Hindlimb muscle (tissue), 1 donor: ENCODE results near the gene PRKN. TPM values are rescaled to one million over a fixed set of nuclear protein-coding genes. Genes with fewer than 3 reads are reported as not detected.

ENCODE experiments used
- DNase-seq: peaks from one replicate; pipeline ENCODE4 v3.0.0-alpha.2; 2013
- polyA plus RNA-seq: library from polyadenylated mRNA; unstranded; fragments of 120-200 nt; gene quantifications from one replicate; pipeline ENCODE4 v1.2.1, GENCODE V29; 2013; ENCODE audit not compliant: insufficient read length

The PRKN gene
- polyA plus RNA-seq = 4.5 TPM

DNA sequence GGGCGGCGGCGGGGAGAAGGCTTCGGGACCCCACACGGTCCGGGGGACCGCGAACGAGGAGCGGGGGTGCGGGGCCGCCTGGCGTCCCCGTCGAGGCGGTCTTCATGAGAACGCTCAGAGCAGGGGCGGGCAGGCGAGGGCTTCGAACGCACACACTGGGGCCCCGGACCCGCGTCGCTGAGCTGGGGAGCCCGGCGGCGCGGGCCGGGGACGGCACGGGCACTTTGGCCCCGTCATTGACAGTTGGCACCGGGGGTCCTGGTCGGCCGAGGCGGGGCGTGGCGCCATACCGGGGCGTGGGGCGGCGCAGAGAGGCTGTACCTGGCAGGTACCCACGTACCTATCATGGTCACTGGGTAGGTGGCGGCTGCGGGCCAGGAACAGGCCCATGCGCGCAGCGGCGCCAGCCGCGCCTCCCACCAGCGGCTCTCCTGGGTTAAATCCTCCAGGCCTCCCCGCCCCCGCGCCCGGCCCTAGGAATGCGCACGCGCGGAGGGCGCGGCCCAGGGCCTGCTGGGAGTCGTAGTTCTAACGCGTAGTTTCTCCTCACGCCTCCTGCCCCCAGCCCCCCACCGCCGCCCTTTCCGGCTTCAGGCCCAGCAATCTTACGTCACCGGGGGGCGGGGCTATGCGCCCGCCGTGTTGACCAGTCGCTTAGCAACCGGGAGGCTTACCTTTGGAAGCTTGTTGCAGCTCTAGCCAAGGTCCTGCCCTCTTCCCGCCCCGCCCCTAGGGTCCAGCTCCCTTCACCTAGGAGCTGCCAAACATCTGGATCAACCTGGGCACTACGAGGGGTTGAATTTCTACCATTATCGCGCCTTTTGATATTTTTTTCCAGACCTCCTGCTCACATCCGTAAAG lies at the start of gene PRKN, which contains the start of gene PACRG:
Gene PRKN (minus strand): TSS at position 445 of the 861 bp plus-strand sequence.
Gene PACRG (plus strand): TSS at position 653 of the 861 bp plus-strand sequence.
- peak; percentile 98 for DNase-seq

DNA sequence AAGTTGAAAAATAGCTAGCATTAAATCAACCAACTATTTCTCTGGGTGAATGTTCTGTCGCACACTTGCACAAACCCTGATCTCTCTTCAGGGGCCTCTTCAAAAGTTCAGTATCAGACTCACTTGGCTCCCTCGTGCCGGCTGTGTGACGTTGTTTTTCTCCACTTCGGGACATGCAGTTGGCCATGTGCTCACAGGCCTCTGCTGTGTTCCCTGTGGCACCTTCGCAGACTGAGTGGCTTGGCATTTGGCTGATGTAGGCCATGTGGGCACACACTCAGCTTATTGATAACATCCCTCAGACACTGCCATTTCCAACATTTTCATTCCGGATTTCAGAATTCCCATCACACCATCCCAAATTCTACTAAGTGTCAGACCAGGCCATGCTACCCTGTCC lies 49.5 kb upstream of the PRKN start:
- no peak for DNase-seq

DNA sequence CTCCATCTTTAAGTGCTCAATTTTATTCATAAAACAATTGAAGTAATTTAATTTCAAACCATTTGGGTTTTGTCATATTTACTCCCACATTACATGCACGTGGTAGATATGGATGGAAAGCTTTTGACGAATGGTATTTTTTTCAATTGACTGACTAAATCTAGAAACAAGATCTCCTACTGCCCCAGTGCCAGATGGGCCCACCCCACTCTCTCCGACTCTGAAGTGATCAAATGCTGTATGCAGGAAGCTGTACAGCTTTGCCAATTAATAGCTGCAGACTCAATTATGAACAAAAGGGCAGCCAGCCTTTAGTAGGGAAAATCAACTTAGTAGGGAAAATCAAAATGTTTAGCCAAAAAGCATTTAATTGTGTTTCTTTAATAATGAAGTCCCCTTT lies 46.4 kb upstream of the PRKN start:
- DNase-seq = no peak

DNA sequence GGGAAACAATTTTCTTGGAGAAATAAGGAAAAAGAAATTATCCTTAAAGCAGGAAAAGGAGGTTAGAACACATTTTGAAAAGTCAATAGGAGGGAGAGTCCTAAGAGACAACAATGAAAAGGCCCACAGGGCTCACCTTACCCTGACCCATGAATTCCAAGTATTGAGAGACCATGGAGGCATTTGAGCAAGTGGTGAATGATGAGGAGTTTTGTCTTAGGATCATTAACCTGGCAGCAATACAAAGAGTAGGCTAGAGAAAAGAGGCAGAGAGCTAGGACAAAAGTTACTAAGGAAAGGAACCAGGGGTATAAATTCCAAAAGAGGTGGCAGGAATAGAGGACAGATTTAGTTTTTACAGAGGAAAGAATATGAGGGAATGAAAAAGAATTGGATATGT lies 44.9 kb upstream of the PRKN start:
- DNase-seq = no peak

DNA sequence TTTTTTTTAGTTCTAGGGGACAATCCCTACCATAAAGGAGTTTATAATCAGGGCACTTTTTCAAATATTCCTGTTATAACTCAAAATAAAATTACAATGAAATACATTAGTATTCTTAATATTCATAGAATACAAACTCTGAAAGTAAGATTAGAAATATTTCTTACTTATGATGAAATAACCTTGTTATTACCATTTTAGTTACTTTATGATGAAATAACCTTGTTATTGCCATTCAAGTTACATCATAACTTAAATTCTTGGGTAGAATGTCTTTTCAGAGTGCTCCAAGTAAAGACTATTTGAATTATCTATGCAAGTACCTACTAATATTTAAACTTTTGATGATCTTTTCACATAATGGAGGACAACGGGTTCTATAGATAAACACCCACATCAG lies 43.4 kb upstream of the PRKN start:
- DNase-seq = no peak

DNA sequence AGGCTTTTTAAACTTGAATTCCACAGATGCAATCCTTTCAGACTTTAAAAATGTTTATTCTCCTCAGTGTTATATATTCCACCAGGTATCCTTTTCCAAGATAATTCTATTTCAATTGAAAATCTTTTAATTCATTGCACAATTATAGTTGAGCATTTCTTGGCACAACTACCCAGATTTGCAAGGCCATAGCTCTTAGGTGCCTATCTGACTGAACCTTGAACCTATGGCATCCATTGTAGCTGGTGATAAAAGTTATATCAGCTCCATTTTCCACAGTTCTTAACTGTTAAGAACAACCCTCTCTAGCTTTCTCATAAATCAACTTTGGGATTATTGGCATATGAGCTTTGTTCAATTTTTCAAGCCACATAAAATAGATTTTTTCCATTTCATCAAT lies 42.6 kb upstream of the PRKN start:
- no peak for DNase-seq

DNA sequence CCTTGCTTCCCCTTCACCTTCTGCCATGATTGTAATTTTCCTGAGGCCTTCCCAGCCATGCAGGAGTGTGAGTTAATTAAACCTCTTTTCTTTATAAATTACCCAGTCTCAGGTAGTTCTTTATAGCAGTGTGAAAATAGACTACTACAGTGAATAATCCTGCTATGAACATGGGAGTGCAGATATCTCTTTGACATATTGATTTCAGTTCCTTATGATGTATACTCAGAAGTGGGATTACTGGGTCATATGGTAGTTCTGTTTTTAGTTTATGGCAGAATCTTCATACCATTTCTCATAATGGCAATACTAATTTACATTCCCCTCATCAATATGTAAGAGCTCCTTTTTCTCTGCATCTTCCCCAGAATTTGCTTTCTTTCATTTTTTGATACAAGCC lies 26.2 kb upstream of the PRKN start:
- no peak for DNase-seq

DNA sequence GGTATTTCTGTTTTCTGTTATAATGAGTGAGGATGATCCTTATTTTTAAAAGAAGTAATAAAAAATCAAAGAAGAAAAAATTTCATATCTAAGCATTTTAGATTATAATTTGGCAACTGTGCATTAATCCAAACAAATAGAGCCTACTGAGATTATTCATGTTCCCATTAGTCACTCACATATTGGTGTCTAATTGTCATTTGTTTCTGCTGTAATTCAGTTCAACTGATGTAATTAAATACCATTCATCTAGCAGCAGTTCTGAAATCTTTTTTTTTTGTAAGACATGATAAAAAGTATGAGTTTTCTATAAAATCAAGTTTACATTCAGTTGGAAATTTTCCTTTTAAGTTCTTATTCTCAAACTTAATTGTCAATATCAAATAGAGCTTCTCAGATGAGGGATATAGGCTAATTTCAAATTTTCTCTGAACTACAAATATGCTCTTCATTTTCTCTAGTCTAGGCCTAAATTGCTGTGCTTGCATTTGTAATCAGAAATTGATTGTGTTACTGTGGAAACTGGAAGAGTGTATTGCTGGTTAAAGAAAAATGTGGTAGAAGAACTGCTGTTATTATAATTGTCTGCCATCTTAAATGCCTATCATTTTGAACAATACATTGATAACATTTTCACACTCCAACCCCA lies 23.8 kb upstream of the PRKN start:
- DNase-seq = no peak

DNA sequence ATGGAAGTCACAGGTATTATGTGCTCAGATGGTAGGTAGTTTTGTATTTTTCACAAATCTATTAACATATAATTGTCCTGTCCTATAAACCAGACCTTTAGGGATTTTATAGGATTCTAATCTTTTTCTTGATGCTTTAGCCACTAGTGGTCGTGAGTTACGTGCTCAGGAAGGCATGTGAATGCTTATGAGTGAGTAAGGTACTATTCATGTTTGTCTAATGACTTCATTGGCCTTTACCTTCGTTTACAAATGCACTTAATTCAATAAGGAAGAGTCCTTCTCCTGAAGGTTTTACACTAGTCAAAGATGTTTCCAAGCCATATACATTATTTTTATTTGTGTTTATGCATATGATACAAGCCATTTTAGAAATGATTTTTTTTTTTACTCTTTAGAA lies 23.2 kb upstream of the PRKN start:
- no peak for DNase-seq

DNA sequence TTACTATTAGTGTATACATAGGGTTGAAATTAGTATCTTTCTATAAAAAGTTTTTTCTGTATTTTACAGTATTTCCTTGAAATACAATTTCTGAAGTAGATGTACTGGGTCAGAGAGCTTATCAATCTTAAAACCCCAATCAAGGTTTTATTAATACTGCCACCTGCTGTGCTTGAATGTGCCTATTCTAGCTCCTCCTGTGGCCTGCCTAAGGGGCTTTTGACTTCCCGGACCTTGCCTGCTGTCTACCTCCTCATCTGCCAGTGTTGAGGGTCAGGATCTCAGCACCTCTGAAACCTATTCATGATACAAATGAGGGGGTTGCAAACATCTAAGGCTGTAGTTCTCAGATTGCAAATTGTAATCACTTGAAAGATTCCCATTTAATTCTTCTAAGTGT lies 9.4 kb upstream of the PRKN start:
- no peak for DNase-seq

DNA sequence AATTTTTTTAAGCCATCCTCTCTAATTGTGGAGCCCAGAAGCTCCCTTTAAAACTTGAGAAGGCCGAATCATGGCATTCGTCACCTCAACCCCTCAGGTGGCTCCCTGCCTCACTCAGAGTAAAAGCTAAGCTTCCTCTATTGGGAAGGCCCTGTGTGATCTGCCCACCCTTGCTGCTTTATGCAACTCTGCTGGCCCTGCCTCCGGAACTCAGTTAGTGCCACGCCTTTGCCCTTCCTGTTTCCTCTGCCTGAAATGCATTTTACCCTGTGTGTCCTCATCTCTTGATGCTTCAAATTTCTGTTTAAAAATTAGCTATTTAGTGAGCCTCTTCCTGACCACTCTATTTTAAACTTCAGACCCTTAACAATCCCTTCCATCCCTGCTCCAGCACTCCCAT lies 5.9 kb upstream of the PRKN start:
- DNase-seq = no peak

DNA sequence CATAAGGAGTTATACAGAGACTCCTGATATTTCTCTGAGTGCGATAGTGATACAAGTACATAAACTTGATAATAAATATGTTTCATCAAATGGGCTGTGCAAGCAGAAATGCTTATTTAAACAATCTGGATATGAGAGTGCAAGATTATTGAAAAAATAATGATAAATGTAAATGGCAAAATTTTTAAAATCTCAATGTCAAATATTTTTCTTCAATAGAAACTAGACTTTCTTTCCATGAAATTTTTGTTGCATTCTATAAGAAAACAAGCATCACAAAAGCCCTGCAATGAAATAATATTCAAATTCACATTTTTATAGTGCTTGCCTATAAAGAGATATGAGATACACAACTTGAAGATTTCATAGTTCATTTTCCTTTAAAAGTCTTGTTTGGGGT lies 2.9 kb upstream of the PRKN start:
- DNase-seq = no peak

DNA sequence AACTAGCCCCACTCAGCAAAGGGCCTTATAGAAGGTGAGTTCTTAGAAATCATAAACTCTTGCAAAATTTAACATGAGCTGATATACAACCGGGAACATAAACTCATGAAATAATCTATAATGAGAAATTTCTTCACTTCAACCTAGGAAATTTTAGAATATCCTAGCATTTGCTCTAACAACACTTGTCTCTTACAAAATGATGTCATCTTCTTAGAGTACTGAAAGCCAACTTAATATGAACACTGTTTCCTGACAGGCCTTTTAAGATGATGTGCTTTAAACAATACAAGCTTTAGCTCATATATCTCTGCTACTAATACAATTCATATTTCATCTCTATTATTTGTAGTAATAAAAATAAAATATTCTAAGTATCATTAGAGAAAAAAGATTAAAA lies 1.1 kb upstream of the PRKN start:
- DNase-seq = no peak

DNA sequence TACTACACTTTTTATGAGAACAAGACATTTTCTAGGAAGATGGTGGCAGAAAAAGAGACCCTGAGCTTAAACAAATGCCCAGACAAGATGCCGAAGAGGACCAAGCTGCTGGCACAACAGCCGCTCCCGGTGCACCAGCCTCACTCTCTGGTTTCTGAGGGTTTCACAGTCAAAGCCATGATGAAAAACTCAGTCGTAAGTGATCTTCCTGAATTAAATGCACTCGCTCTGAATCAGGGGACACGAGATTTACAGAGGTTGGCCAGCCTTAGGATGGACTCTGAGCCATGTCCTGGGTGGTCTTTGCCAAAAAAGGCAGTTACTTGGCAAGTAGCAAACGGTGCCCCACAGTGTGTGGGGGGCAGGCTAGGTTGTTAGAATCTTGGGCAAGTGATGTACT lies 631 bp upstream of the PRKN start:
- DNase-seq = peak; percentile 26

DNA sequence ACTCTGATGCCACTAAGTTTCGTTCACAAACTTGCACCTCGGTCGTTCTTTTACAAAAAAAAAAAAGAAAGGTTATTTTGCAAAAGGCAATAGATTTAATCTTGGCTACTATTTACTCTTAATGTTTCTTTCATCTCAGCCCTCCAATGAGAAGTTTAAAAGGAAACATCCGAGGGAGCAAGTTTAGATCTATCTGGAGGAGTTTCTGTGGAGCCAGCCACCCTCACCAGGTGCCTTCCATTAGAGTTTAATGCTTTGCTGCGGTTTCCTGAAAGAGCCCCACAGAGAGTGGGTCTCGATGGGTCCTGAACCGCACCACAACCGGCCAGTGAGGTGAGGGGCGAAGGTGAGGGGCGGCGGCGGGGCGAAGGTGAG lies 632 bp downstream of the PRKN start:
- peak; percentile 19 for DNase-seq

DNA sequence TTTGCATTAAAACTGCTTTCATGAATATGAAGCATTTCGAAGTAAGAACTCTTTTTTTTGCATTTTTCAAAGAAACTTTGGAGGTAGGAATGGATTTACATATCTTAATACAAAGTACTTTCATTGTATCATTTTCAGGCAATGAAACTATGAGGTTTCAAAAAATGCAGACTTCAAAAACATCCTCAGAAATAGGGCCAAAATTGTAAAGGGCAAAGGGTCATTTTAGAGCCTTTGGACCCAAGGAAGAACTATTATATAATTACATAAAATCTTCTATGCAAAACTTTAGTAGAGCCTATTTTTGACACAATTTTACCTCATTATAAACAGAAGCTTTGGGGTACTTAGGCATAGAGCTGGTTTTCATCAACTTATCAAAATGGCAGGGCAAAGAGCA lies 4.9 kb downstream of the PRKN start:
- DNase-seq = no peak

DNA sequence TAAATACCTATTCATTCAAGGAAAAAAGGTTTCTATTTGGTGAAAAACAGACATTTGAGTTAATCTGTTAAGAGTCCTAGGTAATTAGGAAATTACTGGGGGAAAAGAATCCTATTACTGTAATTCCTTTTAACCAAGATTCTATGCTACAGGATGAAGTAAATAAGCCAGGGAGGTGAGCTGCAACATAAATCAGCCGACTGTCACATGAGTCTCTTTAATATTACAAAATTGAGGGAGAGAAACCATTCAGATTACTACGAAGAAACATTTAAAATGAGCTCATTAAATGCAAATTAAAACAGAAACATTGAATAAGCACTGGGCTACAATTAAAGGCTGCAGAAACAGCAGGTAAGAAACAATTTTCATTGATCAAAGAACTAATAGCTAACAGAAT lies 5.3 kb downstream of the PRKN start:
- DNase-seq = no peak

DNA sequence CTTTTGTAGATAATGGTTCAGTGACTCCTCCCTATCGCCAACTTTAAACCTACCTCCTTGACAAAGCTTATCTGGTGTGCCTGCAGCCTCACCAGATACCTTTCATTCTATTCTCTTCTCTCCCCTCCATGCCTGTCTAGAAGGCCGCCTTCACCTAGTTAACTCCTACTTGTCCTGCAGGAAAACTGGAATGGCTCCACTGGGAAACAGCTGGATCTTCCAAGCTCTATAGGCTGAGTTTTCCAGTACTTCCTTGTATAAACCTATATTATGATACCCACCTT lies 6.2 kb downstream of the PRKN start:
- DNase-seq = no peak

DNA sequence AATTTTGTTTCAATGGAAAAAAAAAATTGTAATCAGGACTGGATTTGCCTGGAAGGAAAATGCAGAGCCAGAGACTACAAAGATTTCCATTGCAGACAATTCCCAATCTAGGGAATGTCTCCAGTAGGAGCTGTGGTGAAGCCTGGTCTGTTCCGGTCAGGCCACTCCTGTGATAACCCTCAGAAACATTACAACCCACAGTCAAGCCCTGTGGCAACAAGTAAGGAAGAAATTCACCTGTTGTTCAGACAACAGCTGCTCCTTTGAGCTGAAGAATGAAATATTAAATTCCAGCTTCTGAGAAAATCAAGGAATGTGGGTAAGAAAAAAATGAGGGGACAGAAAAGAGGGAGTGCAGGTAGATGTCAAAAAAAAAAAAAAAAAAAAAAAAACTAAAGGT lies 8.0 kb downstream of the PRKN start:
- DNase-seq = no peak

DNA sequence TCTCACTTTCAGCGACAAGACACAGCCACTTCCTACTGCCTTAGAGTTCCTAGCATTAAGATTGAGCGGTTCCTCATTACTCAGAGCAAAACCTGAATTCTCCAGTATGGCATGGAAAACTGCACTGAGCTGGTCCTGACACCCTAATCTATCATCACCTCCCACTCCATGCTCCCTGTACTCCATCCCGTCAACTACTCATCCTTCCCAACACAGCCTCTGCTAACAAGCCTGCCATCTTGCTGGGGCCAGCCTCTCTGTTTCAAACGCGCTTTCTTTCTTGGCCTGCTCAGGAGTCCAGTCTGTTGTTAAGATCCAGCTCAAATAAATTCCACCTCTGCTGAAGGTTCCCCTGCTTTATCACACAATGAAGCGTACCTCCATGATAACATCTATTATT lies 12.0 kb downstream of the PRKN start:
- DNase-seq = no peak

DNA sequence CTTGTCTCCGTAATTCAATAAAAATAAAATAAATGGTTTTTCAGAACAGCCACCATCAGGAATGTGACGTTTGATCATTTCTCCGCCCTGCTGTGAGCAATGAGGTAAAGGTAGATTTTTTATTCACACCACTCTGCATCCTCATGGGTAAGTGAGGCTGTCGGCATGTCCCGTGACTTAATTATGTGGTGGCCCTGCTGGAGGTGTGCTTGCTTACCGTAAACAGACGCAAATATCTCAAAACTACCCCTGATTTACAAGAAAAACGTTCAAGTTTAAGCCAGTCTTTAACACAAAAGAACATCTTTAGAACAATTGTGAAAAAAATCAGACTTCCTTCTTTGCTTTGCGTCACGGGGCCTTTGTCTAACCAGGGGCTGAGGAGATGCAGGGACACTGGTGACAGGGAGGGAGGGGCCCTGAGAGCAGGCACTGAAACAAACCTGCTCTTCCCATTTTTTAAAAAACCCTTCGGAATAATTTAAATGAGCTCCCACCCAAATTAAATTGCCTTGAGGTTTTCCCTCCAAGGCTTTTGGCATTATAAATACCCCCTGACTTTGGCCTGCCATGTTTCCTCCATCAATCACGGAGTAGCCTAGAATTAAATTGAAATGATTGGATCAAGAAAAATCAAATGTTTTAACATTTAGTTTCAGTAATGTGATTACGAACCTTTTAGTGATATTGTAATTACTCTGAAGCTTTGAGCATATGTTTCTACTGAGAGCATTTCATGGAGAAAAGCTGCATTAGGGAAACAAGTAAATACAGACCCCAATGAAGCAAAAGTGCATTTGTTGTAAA lies 13.4 kb downstream of the PRKN start:
- DNase-seq = no peak

DNA sequence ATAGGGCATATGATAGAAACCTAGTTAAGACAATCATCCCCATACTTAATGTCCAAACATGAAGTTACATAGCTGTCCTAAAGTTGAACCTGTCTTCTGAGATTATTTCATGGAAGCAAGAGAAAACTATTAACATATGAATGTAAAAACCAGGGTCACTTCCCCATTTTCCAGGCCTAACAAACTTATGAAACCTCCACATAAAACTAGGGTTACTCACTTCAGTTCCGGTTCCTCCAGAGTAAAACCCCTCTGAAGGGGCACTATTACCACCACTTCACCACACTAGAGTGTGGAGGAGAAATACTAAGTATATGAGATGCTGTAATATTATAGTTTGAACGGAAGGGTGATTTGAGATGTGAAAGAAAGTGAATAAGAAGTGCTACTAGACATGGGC lies 14.9 kb downstream of the PRKN start:
- no peak for DNase-seq

DNA sequence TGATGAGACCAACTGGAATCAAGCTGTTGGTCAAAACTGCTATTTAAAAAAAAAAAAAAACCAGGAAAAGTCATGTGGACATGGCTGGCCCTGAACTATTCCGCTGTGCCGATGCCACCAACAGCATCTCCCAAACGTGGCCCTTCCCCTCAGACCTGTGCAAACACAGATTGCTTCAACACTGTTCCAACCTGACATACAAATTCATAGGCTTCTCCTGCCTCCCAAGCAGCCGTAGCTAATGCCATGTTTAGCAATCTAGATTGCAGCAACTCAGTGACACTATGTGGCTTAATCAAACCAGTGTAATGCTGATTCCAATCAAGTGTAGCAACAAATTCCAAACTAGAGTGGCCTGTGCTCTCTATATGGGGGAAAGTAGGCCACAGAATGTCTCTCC lies 16.2 kb downstream of the PRKN start:
- no peak for DNase-seq

DNA sequence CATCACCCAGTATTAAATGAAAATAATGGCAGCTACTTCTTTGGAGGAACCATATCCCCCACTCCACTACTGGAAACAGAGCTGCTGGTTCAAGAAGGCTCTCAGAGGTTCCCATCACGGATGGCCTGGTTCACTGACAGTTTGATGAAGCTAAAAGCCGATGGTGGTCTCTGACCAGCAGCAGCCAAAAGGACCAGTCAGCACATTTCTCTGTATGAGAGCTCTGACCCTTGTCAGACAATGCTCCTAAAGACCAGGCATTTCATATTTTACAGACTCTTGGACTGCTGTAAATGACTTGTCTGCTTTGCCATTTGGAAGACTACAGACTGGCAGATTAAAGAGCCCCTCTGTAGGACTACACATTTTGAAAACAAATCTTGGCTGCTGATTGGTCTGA lies 16.6 kb downstream of the PRKN start:
- no peak for DNase-seq
